K562 (cell line): ENCODE data around the gene IQSEC3. TPM values are rescaled to one million over a fixed set of nuclear protein-coding genes. Genes with fewer than 3 reads are reported as not detected.

Source experiments
- ATAC-seq: fragments of 200-7000 bp; cut with Tn5 transposase; 3 replicates; pipeline ENCODE4 v1.9.1; 2020; ENCODE audit warnings: moderate library complexity
- BruUV-seq: library from RNA; stranded (reverse); fragments of 400-500 nt; replicated peaks from 2 replicates; lab custom pipeline; 2021; lab: Mats Ljungman, UMichigan
- CTCF ChIA-PET: fragments of 300-600 bp; formaldehyde crosslinking; extraction: SDS; loops from one replicate; lab custom pipeline; 2021; ENCODE audit warnings: low intra/inter-chr PET ratio; lab: Yijun Ruan, JAX
- POLR2A ChIA-PET: fragments of 300-600, 350-650 bp; sonication (Branson Sonifier 250); formaldehyde crosslinking; extraction: SDS; loops from one replicate; lab custom pipeline; 2021; ENCODE audit warnings: antibody characterized with exemption, inconsistent platforms; lab: Yijun Ruan, JAX
- DNase-seq, 4 experiments: peaks; one replicate each; pipeline versions ENCODE4 v3.0.0 to v3.0.0-alpha.2; 2011 to 2018; ENCODE audit warnings: low spot score in 3 of 4, mixed read lengths in 3 of 4; ENCODE audit errors: extremely low read depth in 1 of 4
- FAIRE-seq: peaks from 2 replicates; lab custom pipeline; 2011; peaks lifted over from hg19 to GRCh38; lab: Jason Lieb, UNC
- H2AFZ ChIP-seq: 2 replicates; pipeline ENCODE4 v1.6.0; 2011; ENCODE audit warnings: low read depth, low read length, control low read depth, inconsistent platforms
- H3K27ac ChIP-seq: fragments of 200-600 bp; 3 replicates; pipeline ENCODE4 v1.8.0; 2011; ENCODE audit warnings: low read depth, mild to moderate bottlenecking, control low read depth, inconsistent platforms, low read length, moderate library complexity, mixed read lengths; ENCODE audit errors: extremely low read depth
- H3K27me3 ChIP-seq, 2 experiments: fragments of 300-600 bp in 1 of 2; 2 replicates in 1 of 2; 3 replicates in 1 of 2; pipeline versions ENCODE4 v1.6.0 to v1.8.0; 2011; ENCODE audit warnings: inconsistent platforms in 2 of 2, low read length in 2 of 2, mild to moderate bottlenecking in 1 of 2, mixed read lengths in 1 of 2, moderate library complexity in 1 of 2; ENCODE audit not compliant: control insufficient read depth in 2 of 2, insufficient read depth in 2 of 2
- H3K36me3 ChIP-seq: fragments of 300-600 bp; 3 replicates; pipeline ENCODE4 v1.8.0; 2011; ENCODE audit warnings: mild to moderate bottlenecking, low read length, inconsistent platforms; ENCODE audit not compliant: control insufficient read depth, insufficient read depth
- H3K4me1 ChIP-seq, 2 experiments: fragments of 200-600 bp in 1 of 2; replicated peaks in 1 of 2; 2 replicates in 1 of 2; 3 replicates in 1 of 2; pipeline versions ENCODE4 v1.5.1 to v1.8.0; 2011; ENCODE audit warnings: inconsistent platforms in 2 of 2, low read length in 2 of 2, mild to moderate bottlenecking in 1 of 2, mixed read lengths in 1 of 2, moderate library complexity in 1 of 2; ENCODE audit not compliant: control insufficient read depth in 2 of 2, insufficient read depth in 2 of 2
- H3K4me2 ChIP-seq: 2 replicates; pipeline ENCODE4 v1.6.1; 2011; ENCODE audit warnings: low read length, control low read depth, inconsistent platforms, mixed read lengths; ENCODE audit not compliant: insufficient read depth
- H3K4me3 ChIP-seq: fragments of 200-600 bp; sonication (generic), shearing (Covaris generic); 2 replicates; pipeline ENCODE4 v1.5.1; 2016; ENCODE audit warnings: control low read depth, inconsistent platforms
- H3K79me2 ChIP-seq: fragments of 200-600 bp; 3 replicates; pipeline ENCODE4 v1.8.0; 2011; ENCODE audit warnings: low read length, inconsistent platforms; ENCODE audit not compliant: control insufficient read depth, insufficient read depth
- H3K9ac ChIP-seq, 2 experiments: 2 replicates each; pipeline versions ENCODE4 v1.6.0 to v1.6.1; 2011; ENCODE audit warnings: low read depth in 2 of 2, low read length in 2 of 2, control low read depth in 1 of 2, inconsistent platforms in 1 of 2, mild to moderate bottlenecking in 1 of 2, mixed read lengths in 1 of 2; ENCODE audit not compliant: insufficient read depth in 1 of 2
- H3K9me1 ChIP-seq: one replicate; pipeline ENCODE4 v1.6.0; 2011; ENCODE audit warnings: inconsistent platforms, mild to moderate bottlenecking, low read length, moderate library complexity; ENCODE audit not compliant: control insufficient read depth, insufficient read depth
- H3K9me3 ChIP-seq: replicated peaks from 2 replicates; pipeline ENCODE4 v1.5.1; 2011; ENCODE audit warnings: low read depth, low read length, inconsistent platforms; ENCODE audit not compliant: control insufficient read depth, insufficient read depth
- H4K20me1 ChIP-seq: replicated peaks from 2 replicates; pipeline ENCODE4 v1.6.1; 2011; ENCODE audit warnings: low read length, inconsistent platforms, mixed read lengths; ENCODE audit not compliant: control insufficient read depth, insufficient read depth
- BRD4 ChIP-seq: fragments of 200-600 bp; sonication (generic); IDR thresholded peaks from 2 replicates; pipeline ENCODE4 v1.6.1; 2017; ENCODE audit warnings: inconsistent platforms
- DMBX1 ChIP-seq: fragments of 250-450 bp; sonication (Bioruptor Pico); IDR thresholded peaks from 2 replicates; pipeline ENCODE4 v1.8.0; 2022; ENCODE audit warnings: inconsistent platforms, mild to moderate bottlenecking, moderate library complexity, borderline replicate concordance
- FOXM1 ChIP-seq, 2 experiments: fragments of 450-650 bp in 1 of 2; sonication (generic) in 1 of 2; formaldehyde crosslinking in 1 of 2; IDR thresholded peaks; 2 replicates each; pipeline versions ENCODE4 v1.6.1 to v1.9.0; 2017 to 2022; ENCODE audit warnings: low read depth in 2 of 2, mild to moderate bottlenecking in 2 of 2, missing genetic modification reagents in 1 of 2, moderate library complexity in 1 of 2
- HMG20A ChIP-seq: fragments of 450-650 bp; formaldehyde crosslinking; conservative IDR thresholded peaks from 2 replicates; pipeline ENCODE4 v1.4.0; 2020; ENCODE audit warnings: mild to moderate bottlenecking, mixed read lengths
- HNRNPH1 ChIP-seq: fragments of 200-400 bp; formaldehyde crosslinking; optimal IDR thresholded peaks from 2 replicates; pipeline ENCODE3; 2017; ENCODE audit warnings: low read depth, mild to moderate bottlenecking, low read length, moderate library complexity
- HSF4 ChIP-seq: fragments of 250-450 bp; sonication (Bioruptor Pico); IDR thresholded peaks from 2 replicates; pipeline ENCODE4 v2.1.2; 2022; ENCODE audit warnings: mild to moderate bottlenecking, moderate library complexity, borderline replicate concordance
- JUNB ChIP-seq: fragments of 450-650 bp; formaldehyde crosslinking; conservative IDR thresholded peaks from 2 replicates; pipeline ENCODE4 v1.4.0; 2020; ENCODE audit warnings: mild to moderate bottlenecking
- MTA2 ChIP-seq: fragments of 450-650 bp; IDR thresholded peaks from 2 replicates; pipeline ENCODE4 v1.6.1; 2016; ENCODE audit warnings: low read depth
- RB1 ChIP-seq: fragments of 450-650 bp; IDR thresholded peaks from 2 replicates; pipeline ENCODE4 v1.6.1; 2017; ENCODE audit warnings: low read depth, mild to moderate bottlenecking
- ZNF282 ChIP-seq: sonication (generic); formaldehyde crosslinking; IDR thresholded peaks from 2 replicates; pipeline ENCODE4 v1.8.1; 2023; ENCODE audit warnings: missing genetic modification reagents
- WGBS: fragments of 100-300 bp; shearing (Covaris generic); methylation state at CpG from one replicate; pipeline ENCODE4 v1.1.6; 2016; ENCODE audit warnings: low coverage, mixed read lengths; ENCODE audit not compliant: insufficient coverage; ENCODE audit errors: missing lambda C conversion rate; 5-methylcytosine and 5-hydroxymethylcytosine counted together
- in situ Hi-C: fragments of 300-500 bp; cut with MboI; formaldehyde crosslinking; loops from 4 replicates; pipeline ENCODE4 v1.15.0; 2018; ENCODE audit warnings: inconsistent platforms, mixed read lengths
- intact Hi-C: fragments of 100-400 bp; cut with micrococcal nuclease; formaldehyde crosslinking; loops from 2 replicates; pipeline ENCODE4 v1.14.2; 2022
- polyA plus RNA-seq, 8 experiments: library from polyadenylated mRNA; depleted of rRNA in 4 of 8; stranded (reverse) in 5 of 8; unstranded in 3 of 8; fragments of >200 nt; fragmentation: Nextera tagmentation in 2 of 8; fragmentation: Illumina TruSeq in 1 of 8; extraction: Ambion mirVana in 2 of 8; extraction: Trizol in 1 of 8; gene quantifications; 2 replicates each; pipeline versions ENCODE4 v1.2.1 to v1.2.3, GENCODE V29; 2011 to 2014; ENCODE audit warnings: inconsistent platforms in 1 of 8, missing spikeins in 1 of 8
- total RNA-seq, 7 experiments: library from RNA; depleted of rRNA in 6 of 7; stranded (reverse); fragments of >200 nt in 6 of 7; fragmentation: Illumina TruSeq in 2 of 7; extraction: Trizol in 2 of 7; gene quantifications; 2 replicates each; pipeline versions ENCODE4 v1.2.1 to v1.2.3, GENCODE V29; 2011 to 2021; ENCODE audit warnings: low replicate concordance in 1 of 7
- TF ChIP-seq, protein P1 (sequence below): sonication (generic); formaldehyde crosslinking; IDR thresholded peaks from 2 replicates; pipeline ENCODE4 v1.8.1; 2023; ENCODE audit warnings: mild to moderate bottlenecking, missing genetic modification reagents
- TF ChIP-seq, protein P2 (sequence below): fragments of 450-650 bp; formaldehyde crosslinking; IDR thresholded peaks from 2 replicates; pipeline ENCODE4 v1.4.0; 2020; ENCODE audit warnings: mild to moderate bottlenecking
- TF ChIP-seq, protein P3 (sequence below): fragments of 450-650 bp; conservative IDR thresholded peaks from 2 replicates; pipeline ENCODE4 v1.6.1; 2016; ENCODE audit warnings: missing genetic modification characterization, low read depth, mild to moderate bottlenecking, control low read depth, missing compliant biosample characterization
- TF ChIP-seq, protein P4 (sequence below): fragments of 450-650 bp; IDR thresholded peaks from 2 replicates; pipeline ENCODE4 v1.6.1; 2014; ENCODE audit warnings: low read depth, mild to moderate bottlenecking, moderate library complexity, borderline replicate concordance

Gene IQSEC3
- total and polyA plus RNA-seq, 9 of the 15 experiments (the other 6 are each of a cell fraction or from before 2014, with no cell fraction given): under 0.01 to 0.25 (median 0.08) TPM; not detected in 3

DNA sequence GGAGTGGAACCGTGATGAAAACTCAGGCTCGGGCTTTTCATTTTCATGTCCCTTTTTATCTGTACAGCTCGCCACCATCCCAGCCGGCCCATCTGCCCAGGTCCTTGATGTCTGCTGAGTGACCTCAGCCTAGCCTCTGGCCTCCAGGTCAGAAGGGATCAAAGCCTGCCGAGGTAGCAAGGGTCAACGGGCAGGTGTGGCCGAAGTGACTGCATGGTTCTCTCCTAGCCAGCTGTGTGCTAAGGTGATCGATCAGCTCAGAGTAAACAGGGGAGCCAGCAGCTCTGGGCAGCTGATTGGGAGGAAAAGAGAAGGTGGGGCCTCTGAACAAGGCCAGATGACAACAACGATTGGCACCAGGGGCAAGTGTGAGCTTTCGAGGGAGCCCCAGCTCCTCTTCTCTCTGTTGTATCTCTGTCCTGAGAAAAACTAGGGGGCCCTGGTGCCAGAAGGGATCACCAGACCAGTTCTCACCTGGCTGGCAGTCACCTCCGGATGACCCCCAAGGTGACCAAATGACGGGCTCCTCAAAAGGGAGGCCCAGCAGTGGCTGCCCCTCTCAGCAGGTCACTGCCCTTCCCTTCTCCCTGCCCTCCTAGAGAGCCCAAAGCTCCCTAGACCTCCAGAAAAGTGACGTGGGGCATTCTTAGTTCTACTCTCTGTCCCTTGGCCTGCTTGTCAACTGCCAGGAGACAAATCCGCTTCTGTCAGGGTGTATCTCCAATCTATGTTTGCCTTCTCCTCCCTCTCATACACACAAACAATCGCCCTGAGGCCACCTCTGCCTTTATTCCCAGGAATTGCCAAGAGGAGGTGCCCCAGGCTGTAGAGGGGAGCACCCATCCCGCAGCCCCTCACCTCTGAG lies 143.9 kb downstream of the IQSEC3 start:
- WGBS: 3% methylated on average over 13 of the region's 16 CpGs
- BruUV-seq: no TSS peak
- Histone ChIP-seq H3K79me2 (no peaks in the 10 kb centered on the region), H3K4me3 (no peak overlapping the region), H3K4me1 (no peaks in the 10 kb centered on the region; a peak in 1 of 5 replicates), H3K27ac (no peak overlapping the region), H3K9me3 (no peaks in the 10 kb centered on the region), H4K20me1 (no peaks in the 10 kb centered on the region), H3K9ac (no peak overlapping the region), H2AFZ (no peak overlapping the region), H3K36me3 (no peaks in the 10 kb centered on the region), H3K27me3 (peaks cover 32 to 78% of the 10 kb centered on the region in 2 experiments), H3K9me1 (no peaks in the 10 kb centered on the region), H3K4me2 (no peak overlapping the region)
- intact Hi-C loops (no loop called here), in situ Hi-C loops (no loop called here)
- ATAC-seq: no peak; the same call in 2 of the 3 replicates
- DNase-seq: no peak
- CTCF ChIA-PET: no interaction called here
- no peak for FAIRE-seq
- POLR2A ChIA-PET: interaction anchor here (0.6 to 1.1 kb wide), 2 partner anchors 10 to 59 kb away, joined by 3 read pairs; no protein-coding TSS in a partner anchor
- TF ChIP-seq, protein P1, sequence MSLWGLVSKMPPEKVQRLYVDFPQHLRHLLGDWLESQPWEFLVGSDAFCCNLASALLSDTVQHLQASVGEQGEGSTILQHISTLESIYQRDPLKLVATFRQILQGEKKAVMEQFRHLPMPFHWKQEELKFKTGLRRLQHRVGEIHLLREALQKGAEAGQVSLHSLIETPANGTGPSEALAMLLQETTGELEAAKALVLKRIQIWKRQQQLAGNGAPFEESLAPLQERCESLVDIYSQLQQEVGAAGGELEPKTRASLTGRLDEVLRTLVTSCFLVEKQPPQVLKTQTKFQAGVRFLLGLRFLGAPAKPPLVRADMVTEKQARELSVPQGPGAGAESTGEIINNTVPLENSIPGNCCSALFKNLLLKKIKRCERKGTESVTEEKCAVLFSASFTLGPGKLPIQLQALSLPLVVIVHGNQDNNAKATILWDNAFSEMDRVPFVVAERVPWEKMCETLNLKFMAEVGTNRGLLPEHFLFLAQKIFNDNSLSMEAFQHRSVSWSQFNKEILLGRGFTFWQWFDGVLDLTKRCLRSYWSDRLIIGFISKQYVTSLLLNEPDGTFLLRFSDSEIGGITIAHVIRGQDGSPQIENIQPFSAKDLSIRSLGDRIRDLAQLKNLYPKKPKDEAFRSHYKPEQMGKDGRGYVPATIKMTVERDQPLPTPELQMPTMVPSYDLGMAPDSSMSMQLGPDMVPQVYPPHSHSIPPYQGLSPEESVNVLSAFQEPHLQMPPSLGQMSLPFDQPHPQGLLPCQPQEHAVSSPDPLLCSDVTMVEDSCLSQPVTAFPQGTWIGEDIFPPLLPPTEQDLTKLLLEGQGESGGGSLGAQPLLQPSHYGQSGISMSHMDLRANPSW (CRISPR knock-in tag): no peak
- TF ChIP-seq DMBX1 (CRISPR knock-in tag): no peak
- no peak for TF ChIP-seq MTA2
- TF ChIP-seq HSF4: no peak
- no peak for TF ChIP-seq BRD4
- TF ChIP-seq RB1: no peak
- TF ChIP-seq HMG20A (CRISPR knock-in tag): no peak
- TF ChIP-seq JUNB (CRISPR knock-in tag): no peak
- TF ChIP-seq FOXM1 (IDR thresholded peaks at IDR 0.05; ENCODE audit: low read depth): no peak
- no peak for TF ChIP-seq FOXM1 (CRISPR knock-in tag; IDR thresholded peaks at IDR 0.05; ENCODE audit: low read depth)
- TF ChIP-seq HNRNPH1: no peak
- TF ChIP-seq, protein P2, sequence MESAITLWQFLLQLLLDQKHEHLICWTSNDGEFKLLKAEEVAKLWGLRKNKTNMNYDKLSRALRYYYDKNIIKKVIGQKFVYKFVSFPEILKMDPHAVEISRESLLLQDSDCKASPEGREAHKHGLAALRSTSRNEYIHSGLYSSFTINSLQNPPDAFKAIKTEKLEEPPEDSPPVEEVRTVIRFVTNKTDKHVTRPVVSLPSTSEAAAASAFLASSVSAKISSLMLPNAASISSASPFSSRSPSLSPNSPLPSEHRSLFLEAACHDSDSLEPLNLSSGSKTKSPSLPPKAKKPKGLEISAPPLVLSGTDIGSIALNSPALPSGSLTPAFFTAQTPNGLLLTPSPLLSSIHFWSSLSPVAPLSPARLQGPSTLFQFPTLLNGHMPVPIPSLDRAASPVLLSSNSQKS (CRISPR knock-in tag): no peak
- no peak for TF ChIP-seq ZNF282 (CRISPR knock-in tag)
- TF ChIP-seq, protein P3, sequence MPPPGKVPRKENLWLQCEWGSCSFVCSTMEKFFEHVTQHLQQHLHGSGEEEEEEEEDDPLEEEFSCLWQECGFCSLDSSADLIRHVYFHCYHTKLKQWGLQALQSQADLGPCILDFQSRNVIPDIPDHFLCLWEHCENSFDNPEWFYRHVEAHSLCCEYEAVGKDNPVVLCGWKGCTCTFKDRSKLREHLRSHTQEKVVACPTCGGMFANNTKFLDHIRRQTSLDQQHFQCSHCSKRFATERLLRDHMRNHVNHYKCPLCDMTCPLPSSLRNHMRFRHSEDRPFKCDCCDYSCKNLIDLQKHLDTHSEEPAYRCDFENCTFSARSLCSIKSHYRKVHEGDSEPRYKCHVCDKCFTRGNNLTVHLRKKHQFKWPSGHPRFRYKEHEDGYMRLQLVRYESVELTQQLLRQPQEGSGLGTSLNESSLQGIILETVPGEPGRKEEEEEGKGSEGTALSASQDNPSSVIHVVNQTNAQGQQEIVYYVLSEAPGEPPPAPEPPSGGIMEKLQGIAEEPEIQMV: no peak
- TF ChIP-seq, protein P4, sequence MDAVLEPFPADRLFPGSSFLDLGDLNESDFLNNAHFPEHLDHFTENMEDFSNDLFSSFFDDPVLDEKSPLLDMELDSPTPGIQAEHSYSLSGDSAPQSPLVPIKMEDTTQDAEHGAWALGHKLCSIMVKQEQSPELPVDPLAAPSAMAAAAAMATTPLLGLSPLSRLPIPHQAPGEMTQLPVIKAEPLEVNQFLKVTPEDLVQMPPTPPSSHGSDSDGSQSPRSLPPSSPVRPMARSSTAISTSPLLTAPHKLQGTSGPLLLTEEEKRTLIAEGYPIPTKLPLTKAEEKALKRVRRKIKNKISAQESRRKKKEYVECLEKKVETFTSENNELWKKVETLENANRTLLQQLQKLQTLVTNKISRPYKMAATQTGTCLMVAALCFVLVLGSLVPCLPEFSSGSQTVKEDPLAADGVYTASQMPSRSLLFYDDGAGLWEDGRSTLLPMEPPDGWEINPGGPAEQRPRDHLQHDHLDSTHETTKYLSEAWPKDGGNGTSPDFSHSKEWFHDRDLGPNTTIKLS: no peak
